Posterior cingulate gyrus (tissue), 11 donors: ENCODE results near the gene MPC1.
"Not testable (repeated sequence)": the region's sequence is repeated elsewhere in the genome, so short reads cannot be mapped to it uniquely, and the experiment has no call there.

Experiments used
- DNase-seq, 10 donors: peaks; one replicate each; pipeline versions ENCODE4 v3.0.0 to v3.0.0-alpha.2; 2020 to 2021; ENCODE audit warnings: mixed read lengths in 3 of 10
- intact Hi-C: fragments of 100-400 bp; cut with DNase I; formaldehyde crosslinking; loops from one replicate; pipeline ENCODE4 v1.15.1; 2023

Gene MPC1

DNA sequence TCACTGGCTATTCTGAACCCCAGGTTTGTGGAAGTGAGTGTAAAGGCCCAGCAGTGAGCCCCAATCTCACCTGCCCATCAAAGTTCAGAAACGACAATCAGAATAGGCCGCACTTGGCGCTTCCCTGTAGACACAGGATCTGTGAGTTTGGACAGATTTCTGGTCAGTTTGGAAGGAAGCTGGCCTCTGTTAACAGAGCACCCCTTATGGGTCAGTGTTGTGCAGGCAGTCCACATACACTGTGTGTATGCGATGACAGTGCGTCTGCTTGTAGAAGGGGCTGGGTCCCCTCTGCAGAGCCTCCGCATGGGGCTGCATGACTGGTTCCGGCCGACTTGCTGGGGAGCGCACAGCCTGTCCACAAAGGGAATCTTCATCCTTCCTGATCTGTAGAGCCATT lies 3.4 kb upstream of the MPC1 start:
- intact Hi-C loops, result no loop called here
- DNase-seq, result peak in 1 of 10 donors; percentile 61

GRCh38 chr6:166383802-166384363 lies 1.1 kb upstream of the MPC1 start:
- intact Hi-C loops, result loop anchor here (2.0 to 5.0 kb wide), 4 partner anchors 53 to 243 kb away; partner anchors contain the start of genes PRR18 and RPS6KA2
- DNase-seq, result peak in 1 of 10 donors; percentile 18

- DNase-seq, result peak in 2 of 10 donors; percentile 15 to 90
- intact Hi-C loops, result loop anchor here (2.0 to 5.0 kb wide), 4 partner anchors 52 to 245 kb away; partner anchors contain the start of genes PRR18 and RPS6KA2
Measured at GRCh38 chr6:166382500-166382932, 224 bp downstream of the MPC1 start.

GRCh38 chr6:166381733-166382499 lies 824 bp downstream of the MPC1 start:
- intact Hi-C loops, result loop anchor here (2.0 to 5.0 kb wide), 4 partner anchors 51 to 245 kb away; partner anchors contain the start of genes PRR18 and RPS6KA2
- peak; percentile 40 to 94 (median 64) for DNase-seq

DNA sequence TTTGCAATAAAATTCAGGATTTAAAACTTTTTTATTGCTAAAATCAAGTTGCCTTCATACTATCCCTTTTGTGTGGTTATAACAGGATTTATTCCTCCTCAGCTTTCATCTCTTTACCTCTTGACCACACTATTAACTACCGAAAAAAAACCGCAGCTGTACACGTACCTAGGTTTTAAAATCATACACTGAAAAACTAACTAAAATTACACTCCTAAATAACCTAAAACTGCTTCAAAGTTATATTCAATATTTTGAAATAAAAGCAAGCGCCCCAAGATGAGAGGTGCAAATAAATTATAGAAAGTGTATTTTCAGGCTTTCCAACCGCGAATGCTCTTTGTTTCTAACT lies 1.4 kb downstream of the MPC1 start:
- intact Hi-C loops, result loop anchor here (5.0 kb wide), 2 partner anchors 104 to 246 kb away; partner anchors contain the start of gene RPS6KA2
- no peak for DNase-seq

DNA sequence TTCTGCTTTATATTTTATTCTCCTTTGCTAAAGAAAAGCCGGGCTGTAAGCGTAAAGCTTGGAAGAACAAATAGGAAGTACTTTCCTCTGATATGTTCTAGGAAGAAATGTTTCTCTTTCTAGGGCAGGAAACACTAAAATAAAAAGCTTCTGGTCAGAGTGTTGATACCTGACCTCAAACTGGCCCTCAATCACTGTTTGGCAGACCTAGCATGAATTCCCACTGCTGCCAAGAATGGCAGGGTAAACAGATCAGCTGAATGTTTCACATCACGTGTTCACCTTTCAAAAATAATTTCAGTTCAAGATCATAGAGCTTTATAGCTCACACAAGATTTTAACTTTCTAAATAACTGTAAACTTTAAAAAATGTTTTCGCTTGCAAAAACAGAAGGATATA lies 2.9 kb downstream of the MPC1 start:
- no peak for DNase-seq
- intact Hi-C loops, result loop anchor here (5.0 kb wide), 2 partner anchors 102 to 248 kb away; partner anchors contain the start of gene RPS6KA2

DNA sequence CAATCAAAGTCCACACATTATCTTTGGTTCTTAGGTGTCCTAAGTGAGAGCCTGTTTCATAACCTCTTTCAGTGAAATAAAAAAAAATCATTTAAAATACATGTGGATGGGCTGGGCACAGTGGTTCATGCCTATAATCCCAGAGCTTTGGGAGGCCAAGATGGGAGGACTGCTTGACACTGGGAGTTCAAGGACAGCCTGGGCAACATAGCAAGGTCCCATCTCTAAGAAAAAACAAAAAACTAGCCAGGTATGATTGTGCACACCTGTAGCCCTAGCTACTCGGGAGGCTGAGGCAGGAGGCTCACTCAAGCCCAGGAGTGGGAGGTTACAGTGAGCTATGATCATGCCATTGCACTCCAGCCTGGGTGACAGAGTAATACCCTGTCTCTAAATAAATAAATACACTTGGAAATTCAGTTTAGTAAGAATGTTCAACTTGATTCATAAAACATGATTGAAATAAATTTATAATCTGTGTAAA lies 3.6 kb downstream of the MPC1 start:
- DNase-seq, result no peak
- intact Hi-C loops, result no loop called here

DNA sequence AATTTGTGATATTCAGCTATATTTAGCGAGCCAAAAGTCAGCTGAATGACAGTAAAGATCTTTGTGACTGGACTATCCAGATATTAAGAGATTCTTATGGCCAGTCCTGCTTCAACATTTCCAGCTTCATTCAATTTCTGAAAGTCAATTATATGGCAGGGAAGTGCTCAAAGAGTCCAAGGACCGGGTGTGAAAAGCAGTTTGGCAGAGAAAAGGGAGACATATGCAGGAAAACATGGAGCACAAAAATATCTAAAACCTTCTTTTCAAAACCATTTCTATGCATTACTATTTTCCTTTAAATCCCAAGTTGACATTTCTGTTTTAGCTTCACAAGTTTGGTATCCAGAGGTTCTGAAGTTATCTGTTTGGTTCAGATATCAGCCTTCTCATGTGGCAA lies 5.0 kb downstream of the MPC1 start:
- no peak for DNase-seq
- intact Hi-C loops, result no loop called here

DNA sequence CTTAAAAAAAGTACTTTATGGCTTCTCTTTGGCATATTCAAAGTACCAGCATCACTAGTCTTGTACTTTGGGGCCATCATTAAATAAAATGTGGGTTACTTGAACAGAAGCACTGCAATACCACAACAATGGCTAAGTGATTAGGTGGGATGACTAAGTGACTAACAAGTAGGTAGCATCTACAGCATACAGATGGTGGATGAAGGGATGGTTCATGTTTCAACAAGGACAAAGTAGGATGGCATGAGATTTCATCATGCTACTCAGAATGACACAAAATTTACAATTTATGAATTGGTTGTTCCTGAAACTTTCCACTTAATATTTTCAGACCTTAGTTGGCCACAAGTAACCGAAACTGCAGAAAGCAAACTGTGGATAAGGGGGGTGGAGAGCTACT lies 7.7 kb downstream of the MPC1 start:
- intact Hi-C loops, result no loop called here
- no peak for DNase-seq

GRCh38 chr6:166370489-166370888 lies 12.3 kb downstream of the MPC1 start:
- DNase-seq, result no peak
- intact Hi-C loops, result no loop called here

DNA sequence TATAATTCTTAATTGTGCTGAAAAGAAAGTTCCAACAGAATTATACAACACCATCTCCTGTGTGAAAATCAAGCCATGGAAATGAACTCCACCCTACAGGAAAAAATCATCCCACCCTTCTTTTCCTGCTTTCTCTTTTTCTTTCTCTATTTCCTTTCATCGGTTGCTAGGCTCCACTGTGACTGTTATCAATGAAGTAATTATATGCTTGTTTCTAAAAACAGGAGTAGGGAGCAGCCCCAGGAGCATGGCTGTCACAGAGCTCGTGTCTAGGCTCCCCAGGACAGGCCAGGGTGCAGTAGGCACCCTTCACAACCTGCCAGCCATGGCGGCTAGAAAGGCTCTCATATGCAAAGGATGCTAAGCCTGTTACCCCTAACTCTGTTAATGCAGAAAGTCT lies 13.0 kb downstream of the MPC1 start:
- intact Hi-C loops, result no loop called here
- DNase-seq, result no peak

DNA sequence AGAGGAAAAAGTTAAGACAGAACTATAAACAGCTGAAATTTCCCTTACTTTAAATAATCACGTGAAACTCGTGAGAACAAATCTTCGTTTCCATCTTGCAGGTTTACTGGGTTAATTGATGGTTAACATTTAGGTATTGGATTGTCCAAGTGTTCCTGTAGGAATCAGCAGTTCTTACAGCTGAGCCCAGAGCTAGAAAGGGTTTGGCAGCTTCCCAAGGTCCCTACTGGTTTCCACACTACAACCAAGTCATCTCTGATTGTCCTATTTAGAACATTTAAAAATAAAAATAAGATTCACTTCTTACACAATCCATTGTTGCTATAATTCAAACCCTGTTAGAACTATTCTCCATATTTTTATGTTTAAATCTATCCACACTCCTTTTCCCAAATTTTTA lies 15.8 kb downstream of the MPC1 start:
- DNase-seq, result no peak
- intact Hi-C loops, result no loop called here

- intact Hi-C loops, result no loop called here
- DNase-seq, result no peak
Measured at GRCh38 chr6:166365806-166366205, 16.9 kb downstream of the MPC1 start.

DNA sequence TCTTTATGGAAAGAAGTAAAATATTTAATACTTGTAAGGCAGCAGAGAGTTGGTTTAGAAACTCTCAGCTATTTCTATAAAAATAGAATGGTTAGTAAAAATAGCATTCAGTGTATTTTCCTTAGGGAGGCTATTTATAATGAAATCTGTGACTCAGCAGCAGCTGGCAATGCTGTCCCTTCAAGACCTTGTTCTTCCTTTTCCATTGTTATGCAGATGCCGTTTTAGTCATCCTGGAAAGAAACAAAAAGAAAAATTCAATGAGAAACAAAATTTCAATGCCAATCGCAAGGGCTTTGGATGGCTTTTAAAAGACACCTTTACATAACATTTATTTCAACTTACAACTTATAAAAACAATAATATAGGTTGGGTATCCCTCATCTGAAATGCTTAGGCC lies 17.5 kb downstream of the MPC1 start:
- intact Hi-C loops, result no loop called here
- peak in 1 of 10 donors; percentile 28 for DNase-seq

GRCh38 chr6:166364456-166364855 lies 18.3 kb downstream of the MPC1 start:
- DNase-seq, result no peak
- intact Hi-C loops, result no loop called here

GRCh38 chr6:166362427-166362826 lies 20.3 kb downstream of the MPC1 start:
- DNase-seq, intact Hi-C loops: not testable (repeated sequence)

- intact Hi-C loops, result no loop called here
- DNase-seq, result no peak
Measured at GRCh38 chr6:166361077-166361429, 21.7 kb downstream of the MPC1 start.

DNA sequence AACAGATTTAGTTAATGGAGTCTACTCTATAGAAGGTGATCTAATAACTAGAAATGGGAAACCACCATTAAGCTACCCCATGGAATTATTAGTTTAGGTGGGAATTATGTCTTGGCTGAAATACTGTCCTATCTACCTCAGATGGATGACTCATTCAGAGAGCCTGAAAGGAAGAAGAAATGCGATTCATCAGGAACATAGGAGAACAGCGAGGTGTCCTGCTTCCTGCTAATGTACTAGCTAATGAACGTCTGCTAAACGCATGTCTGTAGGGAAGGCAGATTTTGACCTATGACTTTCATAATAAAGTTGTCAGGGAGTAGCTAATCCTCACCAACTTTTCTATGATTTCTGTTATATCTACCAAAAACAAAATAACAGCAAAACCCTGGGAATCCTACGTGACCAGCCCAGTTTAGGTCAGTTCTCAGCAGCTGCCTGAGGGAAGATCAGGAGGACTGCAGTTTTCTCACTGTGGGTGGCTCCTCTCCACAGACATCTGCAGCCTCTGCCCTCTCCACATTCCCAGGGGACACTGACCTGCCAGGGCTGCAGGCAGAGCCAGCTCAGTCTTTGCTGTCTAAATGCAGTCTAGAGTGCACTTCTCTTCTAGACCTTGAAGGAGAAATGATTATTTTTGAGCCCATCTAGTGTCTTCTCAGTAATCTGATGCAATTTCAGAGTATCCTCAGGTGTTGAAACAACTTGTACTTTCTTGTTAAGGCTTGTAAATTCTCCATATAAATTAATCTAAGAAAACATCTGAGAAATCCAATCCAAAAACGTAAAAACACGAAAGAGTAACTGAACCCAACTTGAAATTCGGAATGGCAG lies 22.3 kb downstream of the MPC1 start:
- DNase-seq, result no peak
- intact Hi-C loops, result no loop called here

DNA sequence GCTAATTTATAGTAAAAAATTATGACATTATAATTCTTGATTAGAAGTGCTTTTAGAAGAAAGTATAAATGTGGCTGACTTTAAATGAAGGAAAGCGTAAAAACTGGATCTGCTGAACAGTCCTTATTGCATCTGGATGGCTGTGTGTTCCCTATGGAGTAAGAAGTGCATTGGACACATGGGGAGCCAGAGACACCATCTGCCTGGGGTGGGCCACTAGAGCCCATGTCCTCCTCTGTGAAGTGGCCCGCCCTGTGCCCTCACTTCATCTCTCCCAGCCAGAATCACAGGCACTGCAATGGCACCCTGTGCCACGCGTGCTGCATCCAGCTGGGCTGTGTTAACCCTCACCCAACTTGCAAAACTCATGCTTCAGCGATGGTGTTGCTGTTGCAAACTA lies 27.2 kb downstream of the MPC1 start:
- no peak for DNase-seq
- intact Hi-C loops, result no loop called here

DNA sequence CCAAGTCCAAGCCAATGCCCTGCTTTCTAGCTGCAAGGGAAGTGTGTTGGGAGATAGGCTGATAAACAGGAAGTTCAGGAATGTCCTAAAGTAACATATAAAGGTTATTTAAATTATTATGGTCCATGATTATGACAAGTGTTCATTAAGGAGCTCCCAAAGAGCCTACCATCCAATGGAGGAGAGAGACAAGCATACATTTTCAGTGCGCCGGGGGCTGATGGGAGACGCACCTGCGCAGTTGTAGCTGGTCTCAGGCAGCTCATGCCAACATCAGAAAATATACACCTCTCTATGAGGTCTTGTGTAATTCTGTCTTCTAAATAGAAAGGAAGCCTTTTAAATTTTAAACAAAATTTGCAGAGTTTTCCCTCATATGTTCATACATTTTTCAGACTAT lies 27.8 kb downstream of the MPC1 start:
- intact Hi-C loops, result no loop called here
- DNase-seq, result no peak

- intact Hi-C loops, result no loop called here
Measured at GRCh38 chr6:166354143-166354542, 28.6 kb downstream of the MPC1 start.

More at GRCh38 chr6:166354143-166354542, 28.6 kb downstream of the MPC1 start:
- DNase-seq, result peak in 1 of 10 donors; percentile 12
